HG03159 (cell line): ENCODE results near the gene CDKN2D.

Experiments used
- ATAC-seq: cut with Tn5 transposase; IDR thresholded peaks from one replicate; pipeline ENCODE4 v1.9.1; 2021; ENCODE audit warnings: mild to moderate bottlenecking, moderate library complexity; ENCODE audit not compliant: unreplicated experiment

CDKN2D gene

DNA sequence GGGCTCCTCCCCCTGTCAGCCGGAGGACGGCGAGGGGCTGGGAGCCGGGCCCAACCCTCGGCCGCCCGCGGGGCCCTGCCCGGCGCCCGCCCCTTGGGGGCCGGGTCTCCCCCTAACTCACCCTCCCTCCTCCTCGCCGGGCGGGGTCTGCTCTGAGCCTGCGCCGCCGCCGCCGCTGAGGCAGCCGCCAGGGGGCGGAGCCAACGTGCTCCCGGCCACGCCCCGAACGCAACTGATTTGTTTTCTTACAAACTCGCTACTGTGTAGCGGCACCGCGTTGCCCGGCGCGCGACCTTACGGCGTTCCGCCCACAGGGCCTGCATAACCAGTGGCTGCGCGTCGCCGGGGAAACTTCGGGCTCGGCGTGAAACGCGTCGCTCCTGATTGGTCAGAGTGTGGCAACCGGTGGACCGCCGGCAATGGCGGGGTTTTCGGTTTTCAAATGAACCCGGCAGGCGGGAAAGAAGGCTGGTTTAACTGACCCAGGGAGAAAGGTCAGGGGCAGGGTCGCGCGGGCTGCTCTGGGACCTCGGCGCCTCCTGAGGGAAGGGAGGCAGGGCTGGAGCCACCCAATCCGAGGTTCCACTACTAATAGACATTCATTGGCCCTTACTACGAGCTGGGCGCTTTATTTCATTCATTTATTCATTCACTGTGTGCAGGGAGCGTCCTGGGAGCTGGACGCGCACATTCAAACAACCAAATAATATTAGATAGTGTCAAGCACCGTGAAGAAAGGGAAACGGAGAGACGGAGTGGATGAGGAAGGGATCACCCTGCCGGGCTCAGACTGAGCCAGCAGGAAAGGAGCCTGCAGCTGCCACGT, at the start of gene CDKN2D:
Gene CDKN2D, minus strand, starts transcription at position 154 of the 826 bp plus-strand sequence. CDS start 326 bp downstream, outside the sequence.
- peak; percentile 58 for ATAC-seq

DNA sequence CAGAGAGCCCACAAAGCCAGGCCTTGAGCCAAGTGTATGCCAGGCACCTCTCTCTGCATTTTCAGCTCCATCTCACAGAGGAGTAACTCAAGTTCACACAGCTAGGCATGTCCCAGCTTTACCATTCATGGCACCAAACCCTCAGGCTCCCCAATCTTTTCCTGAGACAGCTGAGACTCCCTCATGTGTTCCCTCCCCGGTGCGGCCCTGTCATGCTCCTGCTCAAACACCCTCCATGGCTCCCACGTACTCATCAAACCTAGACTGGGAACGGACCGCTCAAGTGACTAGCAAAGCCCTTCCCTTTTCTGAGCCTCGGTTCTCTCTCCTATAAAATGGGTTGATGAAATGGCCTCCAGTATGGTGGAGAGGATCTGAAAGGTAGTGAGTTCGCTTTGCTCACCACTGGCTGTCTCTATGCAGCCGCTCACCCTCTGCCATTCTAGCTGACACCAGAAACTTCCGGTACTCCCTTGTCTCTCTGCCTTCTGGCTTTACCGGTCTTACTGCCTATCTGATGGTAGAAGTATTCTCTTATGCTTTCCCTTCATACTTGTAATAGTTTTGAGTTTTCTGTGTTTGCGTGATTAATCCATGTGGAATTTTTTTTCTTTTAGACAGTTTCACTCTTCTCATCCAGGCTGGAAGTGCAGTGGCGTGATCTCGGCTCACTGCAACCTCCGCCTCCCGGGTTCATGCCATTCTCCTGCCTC, 48.8 kb upstream of the CDKN2D start:
- no peak for ATAC-seq

- no peak for ATAC-seq
These were observed 46.7 kb upstream of the CDKN2D start for GRCh38 chr19:10615429-10616023.

DNA sequence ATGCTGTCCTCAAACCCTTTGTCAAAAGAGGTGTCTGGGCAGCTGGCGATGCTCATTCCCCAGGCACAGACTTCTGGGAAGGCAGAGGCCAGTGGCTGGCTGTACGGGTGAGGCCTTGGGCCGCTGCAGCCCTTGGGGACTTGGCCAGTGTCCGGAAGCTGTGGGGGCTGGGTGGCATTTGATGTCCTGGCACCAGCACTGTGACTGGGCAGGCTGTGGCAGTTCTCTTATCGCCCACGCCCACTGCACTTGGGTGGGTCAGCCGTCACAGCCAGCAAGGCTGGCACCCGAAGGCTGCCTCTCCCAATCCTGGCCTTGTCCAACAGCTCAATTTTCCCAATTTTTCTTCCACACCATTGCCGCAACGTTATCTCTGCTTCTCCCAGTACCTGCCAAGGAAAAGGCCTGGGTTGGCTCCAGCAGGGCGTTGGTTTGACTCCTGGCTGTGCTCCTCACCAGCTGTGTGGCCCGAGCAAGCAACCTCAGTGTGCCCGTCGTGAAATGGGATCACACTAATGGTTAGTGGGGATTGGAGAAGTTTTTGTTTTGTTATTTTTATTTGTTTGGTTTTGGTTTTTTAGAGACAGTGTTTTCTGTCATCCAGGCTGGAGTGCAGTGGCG, 43.8 kb upstream of the CDKN2D start:
- no peak for ATAC-seq

DNA sequence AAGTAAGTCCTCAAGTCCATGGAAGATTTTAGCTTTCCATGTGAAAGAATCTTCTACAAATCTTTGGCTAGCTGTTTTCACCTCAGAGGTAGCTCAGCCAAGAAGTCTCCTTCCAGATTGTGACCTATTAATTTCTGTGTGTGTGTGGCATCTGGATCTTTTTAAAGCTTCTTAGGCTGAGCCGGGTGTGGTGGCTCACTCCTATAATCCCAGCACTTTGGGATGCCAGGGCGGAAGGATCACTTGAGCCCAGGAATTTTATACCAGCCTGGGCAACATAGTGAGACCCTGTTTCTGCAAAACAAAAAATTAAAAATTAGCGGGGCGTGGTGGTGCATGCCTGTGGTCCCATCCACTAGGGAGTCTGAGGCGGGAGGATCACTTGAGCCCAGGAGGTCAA, 43.1 kb upstream of the CDKN2D start:
- no peak for ATAC-seq

DNA sequence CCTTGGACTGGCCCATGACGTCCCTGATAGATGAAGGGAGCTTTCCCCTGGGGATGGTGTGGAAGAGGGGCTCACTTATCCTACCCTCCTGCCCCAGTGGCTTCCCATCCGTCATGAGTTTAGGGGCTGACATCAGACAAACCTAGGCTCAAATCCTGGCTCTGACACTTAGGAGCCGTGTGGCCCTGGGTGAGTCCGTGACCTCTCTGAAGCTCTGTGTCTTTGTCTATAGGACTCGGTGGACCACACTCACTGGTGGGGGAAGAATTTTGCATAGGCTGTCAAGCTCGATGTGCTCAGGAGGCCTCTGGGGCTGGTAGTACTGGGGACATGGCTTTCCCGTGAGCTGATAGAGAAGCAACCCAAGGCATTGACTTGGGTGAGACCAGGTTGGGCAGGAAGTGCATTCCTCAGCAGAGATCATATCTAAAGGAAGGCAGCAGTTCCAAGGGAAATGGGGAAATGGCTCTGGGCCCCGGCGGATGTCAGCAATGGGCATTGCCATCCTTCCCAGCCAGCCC, 35.7 kb upstream of the CDKN2D start:
- peak; percentile 11 for ATAC-seq

GRCh38 chr19:10603873-10604459, 35.2 kb upstream of the CDKN2D start:
- ATAC-seq: peak; percentile 29

DNA sequence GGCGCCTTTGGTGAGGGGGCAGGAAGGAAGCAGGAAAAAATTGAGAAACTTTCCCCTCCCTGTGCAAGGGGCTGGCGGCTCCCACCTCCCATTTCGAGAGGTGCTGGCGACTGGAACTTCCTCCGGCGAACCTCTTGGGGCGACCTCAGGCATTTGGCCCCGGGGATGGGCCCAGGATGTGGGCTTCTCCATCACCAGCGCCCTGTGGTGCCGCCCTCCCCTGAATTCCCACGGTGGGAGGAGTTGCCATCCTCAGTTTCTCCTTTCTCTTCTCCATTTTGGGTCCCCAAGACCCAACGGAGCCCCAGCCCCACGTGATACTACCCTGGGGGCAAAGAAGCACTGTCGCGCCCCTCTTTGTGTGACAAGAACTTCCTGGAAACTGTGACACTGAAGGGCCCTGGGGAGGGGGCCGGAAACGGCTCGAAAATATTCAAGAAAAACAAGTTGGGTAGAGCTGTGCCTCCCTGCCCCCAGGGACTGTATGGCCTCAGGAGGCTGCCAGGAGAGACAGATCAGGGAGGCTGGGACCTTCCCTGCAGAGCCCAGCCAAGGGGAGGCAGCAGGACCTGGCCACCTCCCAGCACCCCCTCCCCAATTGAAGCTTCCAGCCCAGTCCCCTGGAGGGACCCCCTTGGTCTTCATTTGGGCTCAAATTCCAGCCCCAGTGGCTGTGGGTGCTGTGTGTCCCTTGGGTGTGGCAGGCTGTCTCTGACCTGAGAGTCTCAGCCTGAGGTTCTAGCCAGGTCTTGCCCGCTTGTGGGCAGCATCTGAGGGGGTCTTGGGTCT, 34.5 kb upstream of the CDKN2D start:
- ATAC-seq: peak; percentile 43

DNA sequence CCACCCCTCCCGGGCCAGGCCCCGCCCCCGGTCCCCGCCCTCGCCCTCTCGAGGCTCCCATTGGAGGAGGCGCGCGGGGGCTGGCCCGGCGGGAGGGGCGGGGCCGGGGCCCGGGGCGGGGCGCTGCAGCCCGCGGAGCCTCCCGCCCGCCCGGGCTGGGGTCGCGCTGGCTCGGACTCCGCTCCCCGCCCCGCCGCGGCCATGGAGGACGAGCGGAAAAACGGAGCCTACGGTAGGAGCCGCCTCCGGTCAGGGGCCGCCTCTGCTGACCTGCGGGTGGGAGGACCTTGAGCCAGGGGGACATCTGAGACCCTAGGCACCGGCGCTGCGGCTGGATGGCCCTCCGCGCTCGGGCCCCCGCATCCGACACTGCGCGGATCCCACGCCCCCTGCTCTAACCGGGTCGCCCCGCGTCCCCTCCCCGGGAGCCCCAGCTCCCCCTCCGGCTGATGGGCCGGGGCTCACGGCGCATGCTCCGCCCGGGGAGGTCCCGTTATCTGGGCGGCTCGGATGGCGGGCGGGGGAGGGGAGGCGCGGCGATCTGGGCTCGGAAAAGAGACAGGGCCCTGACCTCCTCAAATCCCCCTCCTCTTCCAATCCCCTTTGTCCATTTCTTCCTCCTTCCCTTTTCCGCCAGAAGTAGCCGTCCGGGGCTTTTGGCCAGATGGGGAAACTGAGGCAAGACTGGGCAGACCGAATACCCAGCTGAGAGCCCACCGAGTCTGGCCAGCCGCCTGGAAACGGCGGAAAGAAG, 33.7 kb upstream of the CDKN2D start:
- ATAC-seq: peak; percentile 46

- ATAC-seq: no peak
These were observed 33.2 kb upstream of the CDKN2D start for GRCh38 chr19:10601999-10602329.

- no peak for ATAC-seq
These were observed 31.4 kb upstream of the CDKN2D start for GRCh38 chr19:10600149-10600548.

DNA sequence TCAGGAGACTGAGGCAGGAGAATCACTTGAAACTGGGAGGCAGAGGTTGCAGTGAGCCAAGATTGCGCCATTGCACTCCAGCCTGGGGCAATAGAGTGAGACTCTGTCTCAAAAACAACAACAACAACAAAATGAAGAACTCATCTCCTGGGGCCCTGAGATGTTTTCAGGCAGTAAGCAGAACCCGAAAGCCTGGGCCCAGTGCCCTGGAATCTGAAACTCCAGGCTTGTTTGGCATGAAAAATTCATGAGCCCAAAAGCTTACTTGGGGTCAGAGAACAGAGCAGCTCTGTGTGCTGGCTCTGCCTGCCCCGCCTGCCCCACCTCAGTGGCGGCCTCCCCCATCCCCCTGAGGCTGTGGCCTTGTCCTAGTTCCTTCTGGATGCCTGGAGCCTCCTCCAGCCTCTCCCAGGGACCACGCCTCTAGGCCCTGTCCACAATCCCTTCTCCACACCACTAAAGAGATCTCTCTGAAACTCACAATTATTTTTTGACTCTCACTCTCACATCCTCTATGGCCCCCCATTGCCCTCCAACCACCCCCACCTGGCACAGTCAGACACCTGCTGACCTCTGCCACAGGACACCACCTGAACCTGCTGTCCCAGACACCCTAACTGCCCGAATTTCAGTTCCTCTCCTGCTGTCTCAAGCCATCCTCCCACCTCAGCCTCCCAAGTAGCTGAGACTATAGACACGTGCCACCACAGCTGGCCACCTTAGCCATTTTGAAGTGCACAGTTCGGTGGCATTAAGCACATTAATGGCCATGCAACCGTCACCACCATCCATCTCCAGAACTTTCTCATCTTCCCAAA, 25.2 kb upstream of the CDKN2D start:
- peak; percentile 62 for ATAC-seq

DNA sequence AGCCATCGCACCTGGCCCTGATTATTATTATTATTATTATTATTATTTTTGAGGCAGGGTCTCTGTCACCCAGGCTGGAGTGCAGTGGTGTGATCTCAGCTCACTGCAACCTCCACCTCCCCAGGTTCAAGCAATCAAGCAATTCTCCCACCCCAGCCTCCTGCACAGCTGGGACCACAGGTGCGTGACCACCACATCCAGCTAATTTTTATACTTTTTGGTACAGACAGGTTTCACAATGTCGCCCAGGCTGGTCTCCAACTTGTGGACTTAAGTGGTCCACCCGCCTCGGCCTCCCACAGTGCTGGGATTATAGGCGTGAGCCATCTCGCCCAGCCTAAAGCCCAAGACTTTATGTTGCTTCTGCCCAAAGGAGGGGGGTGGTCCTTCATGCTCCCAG, 24.4 kb upstream of the CDKN2D start:
- no peak for ATAC-seq

DNA sequence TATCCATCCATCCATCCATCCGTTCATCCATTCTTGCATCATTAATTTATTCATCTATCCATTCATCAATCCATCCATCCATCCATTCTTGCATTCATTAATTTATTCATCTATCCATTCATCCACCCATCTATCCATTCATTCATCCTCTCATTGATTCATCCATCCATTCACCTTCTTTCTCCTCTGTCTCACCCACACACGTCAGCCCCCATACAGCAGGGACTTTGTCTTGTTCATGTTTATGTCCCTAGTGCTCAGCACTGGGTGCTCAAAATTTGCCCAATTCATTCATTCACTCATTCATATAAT, 19.0 kb upstream of the CDKN2D start:
- no peak for ATAC-seq

GRCh38 chr19:10587022-10587838, 18.5 kb upstream of the CDKN2D start, which contains the start of gene AP1M2:
Gene AP1M2 (minus strand): TSS chr19:10587312. CDS start chr19:10587231, 81 bp downstream.
- no peak for ATAC-seq

GRCh38 chr19:10586396-10586795, 17.6 kb upstream of the CDKN2D start:
- no peak for ATAC-seq

DNA sequence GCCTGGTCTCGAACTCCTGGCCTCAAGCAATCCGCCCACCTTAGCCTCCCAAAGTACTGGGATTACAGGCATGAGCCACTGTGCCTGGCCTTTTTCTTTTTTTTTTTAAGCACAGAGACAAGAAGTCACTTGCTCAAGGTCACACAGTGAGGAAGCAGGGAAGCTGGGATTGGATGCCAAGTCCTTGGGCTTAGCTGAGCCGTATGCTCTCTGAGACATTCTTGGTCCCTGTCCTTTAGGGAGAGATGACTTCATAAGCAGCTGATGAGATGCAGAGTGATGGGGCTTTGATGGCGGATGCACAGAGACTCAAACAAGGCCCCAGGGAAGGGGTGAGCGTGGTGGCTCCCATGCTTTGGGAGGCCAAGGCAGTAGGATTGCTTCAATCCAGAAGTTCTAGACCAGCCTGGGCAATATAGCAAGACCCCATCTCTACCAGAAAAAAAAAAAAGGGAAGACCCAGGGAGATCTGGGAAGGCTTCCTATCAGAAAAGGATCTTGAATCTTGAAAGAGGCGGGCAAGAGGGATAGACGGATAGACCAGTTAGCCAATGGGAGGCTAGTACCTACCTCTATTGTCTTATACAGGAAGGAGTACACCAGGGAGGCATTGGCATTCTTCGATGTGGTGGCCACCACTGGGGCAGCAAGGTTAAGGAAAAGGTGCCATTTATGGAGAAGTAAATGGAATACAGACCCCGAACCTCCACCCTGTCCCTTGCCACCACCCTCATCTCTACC, 14.4 kb upstream of the CDKN2D start:
- ATAC-seq: no peak
